Measurements from ENCODE around the gene PXMP2.

DNA sequence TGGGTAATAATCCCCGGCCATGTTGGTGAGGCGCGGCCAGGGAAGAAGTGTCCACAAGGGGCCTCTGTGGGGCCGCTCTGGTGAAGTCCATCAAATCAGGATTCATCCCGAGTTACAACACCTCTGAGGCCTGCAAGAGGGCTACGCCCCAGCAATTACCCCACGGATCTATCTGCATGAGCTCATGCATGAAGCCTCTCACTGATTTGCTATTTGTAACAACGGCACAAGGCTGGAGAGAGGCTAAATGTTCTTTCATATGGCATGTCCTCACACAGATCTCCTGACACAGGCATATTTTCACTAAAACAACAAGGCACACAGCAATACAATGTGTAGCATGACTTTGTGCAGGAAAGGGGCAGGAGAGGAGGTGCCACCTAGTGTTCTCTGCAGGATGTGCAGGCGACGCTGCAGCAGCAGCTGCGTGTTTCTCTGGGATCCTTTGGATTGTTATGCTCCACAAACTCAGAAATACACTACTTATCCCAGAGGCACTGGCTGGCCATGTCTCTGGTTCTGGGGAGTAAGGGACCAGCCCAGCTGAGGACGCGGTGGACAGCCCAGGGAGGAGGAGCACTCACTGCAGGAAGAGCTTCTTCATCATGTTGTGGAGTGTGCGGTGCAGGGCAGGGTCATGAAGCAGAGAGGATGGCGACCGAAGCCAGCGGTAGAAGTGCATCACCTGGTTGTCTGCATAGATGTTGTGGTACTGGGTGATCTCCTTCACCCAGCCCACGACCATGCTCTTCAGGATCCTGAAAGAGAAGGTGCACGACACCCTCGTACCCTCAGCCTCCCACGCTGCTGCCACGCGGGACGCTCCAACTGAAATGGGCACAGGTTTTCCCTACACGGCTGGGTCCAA is 48.6 kb upstream of the PXMP2 start:
- TF ChIP-seq, protein P1, sequence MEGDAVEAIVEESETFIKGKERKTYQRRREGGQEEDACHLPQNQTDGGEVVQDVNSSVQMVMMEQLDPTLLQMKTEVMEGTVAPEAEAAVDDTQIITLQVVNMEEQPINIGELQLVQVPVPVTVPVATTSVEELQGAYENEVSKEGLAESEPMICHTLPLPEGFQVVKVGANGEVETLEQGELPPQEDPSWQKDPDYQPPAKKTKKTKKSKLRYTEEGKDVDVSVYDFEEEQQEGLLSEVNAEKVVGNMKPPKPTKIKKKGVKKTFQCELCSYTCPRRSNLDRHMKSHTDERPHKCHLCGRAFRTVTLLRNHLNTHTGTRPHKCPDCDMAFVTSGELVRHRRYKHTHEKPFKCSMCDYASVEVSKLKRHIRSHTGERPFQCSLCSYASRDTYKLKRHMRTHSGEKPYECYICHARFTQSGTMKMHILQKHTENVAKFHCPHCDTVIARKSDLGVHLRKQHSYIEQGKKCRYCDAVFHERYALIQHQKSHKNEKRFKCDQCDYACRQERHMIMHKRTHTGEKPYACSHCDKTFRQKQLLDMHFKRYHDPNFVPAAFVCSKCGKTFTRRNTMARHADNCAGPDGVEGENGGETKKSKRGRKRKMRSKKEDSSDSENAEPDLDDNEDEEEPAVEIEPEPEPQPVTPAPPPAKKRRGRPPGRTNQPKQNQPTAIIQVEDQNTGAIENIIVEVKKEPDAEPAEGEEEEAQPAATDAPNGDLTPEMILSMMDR (IDR thresholded peaks at IDR 0.05), result peak; percentile 39 to 51 (median 46)
- TF ChIP-seq POLR2A (IDR thresholded peaks at IDR 0.05), result no peak

All from uterus (tissue), 2 donors.